ENCODE results near the gene AK9.

AK9 gene

DNA sequence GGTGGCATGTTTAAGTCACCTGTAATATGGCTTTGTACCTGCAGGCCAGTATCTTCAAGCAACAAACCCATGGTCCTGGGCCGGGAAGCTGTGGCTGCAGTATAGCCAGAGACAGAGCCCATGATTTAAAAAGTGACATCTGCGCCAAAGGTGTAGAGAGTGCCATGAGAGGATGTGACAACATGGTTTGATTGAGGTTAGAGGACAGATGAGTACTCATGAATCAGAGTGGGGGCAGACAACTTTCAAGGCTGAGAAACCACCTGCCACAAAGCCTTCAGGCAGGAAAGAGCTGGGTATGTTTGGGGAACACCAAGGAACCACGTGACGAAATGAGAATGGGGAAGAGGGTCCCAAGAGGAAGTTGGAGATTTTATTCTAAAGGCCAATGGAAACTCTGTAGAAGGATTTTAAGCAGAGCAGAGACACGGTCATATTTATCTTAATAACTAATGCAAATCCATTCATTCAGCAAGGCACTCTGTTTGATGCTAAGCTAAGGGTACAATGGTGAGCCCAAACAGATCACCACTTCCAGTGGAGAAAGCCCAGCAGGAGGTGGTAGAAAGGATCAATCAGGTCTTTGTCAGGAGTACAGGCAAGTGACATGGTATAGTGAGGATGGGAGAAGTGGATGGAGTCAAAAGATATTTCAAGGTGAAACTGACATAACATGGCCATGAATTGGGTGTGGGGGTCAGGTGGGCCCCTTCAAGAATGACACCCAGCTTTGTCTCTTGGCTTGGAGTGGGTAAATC lies 232.0 kb downstream of the AK9 start:
- DNase-seq = peak in 1 of 2 donors; percentile 20
- H3K4me3 ChIP-seq (ENCODE audit: low read depth, low read length) = no peak overlapping the region
- H3K79me1 ChIP-seq (ENCODE audit: low read length) = peaks cover 9% of the 10 kb centered on the region
- H2BK12ac ChIP-seq (ENCODE audit: low read length) = no peak overlapping the region
- H3K9me3 ChIP-seq (ENCODE audit: insufficient read depth, low read depth, low read length) = peaks cover 1% of the 10 kb centered on the region
- H3K14ac ChIP-seq (ENCODE audit: low read length) = no peak overlapping the region
- H4K91ac ChIP-seq (ENCODE audit: low read depth, low read length) = no peak overlapping the region
- peaks cover 1 to 4% of the 10 kb centered on the region in 2 experiments for H3K36me3 ChIP-seq (ENCODE audit: control insufficient read depth in 1 of 2, insufficient read depth in 2 of 2, low read length in 2 of 2)
- H3K23ac ChIP-seq (ENCODE audit: low read length) = no peak overlapping the region
- no peak overlapping the region for H3K4ac ChIP-seq (ENCODE audit: low read depth, low read length)
- H4K12ac ChIP-seq (ENCODE audit: low read depth, low read length) = no peak overlapping the region
- H3K9ac ChIP-seq (ENCODE audit: low read length) = no peak overlapping the region
- WGBS (ENCODE audit: extremely low coverage, insufficient coverage, insufficient read length) = no CpG with 5 or more reads among the region's 5 CpGs
- H3K79me2 ChIP-seq (ENCODE audit: control insufficient read depth, insufficient read depth, low read length, poor library complexity) = peaks cover 7% of the 10 kb centered on the region
- no peak overlapping the region for H3K18ac ChIP-seq (ENCODE audit: low read length)
- H3K4me2 ChIP-seq (ENCODE audit: low read length) = no peak overlapping the region
- H3K4me1 ChIP-seq (ENCODE audit: control insufficient read depth in 1 of 2, insufficient read depth in 2 of 2, low read length in 2 of 2) = peaks cover 5 to 9% of the 10 kb centered on the region in 2 experiments
- H2AK5ac ChIP-seq (ENCODE audit: low read length) = no peak overlapping the region
- no peak overlapping the region for H3K27ac ChIP-seq (ENCODE audit: low read depth, low read length)
- no peak overlapping the region for H4K8ac ChIP-seq (ENCODE audit: low read depth, low read length)
- no peaks in the 10 kb centered on the region for H3K27me3 ChIP-seq (ENCODE audit: insufficient read depth, low read length)
- H2BK120ac ChIP-seq (ENCODE audit: insufficient read depth, low read length, poor library complexity) = no peak overlapping the region
- H2BK5ac ChIP-seq (ENCODE audit: low read depth, low read length, poor library complexity) = no peak overlapping the region
- no peak overlapping the region for H2AFZ ChIP-seq (ENCODE audit: insufficient read depth, low read length, poor library complexity)

DNA sequence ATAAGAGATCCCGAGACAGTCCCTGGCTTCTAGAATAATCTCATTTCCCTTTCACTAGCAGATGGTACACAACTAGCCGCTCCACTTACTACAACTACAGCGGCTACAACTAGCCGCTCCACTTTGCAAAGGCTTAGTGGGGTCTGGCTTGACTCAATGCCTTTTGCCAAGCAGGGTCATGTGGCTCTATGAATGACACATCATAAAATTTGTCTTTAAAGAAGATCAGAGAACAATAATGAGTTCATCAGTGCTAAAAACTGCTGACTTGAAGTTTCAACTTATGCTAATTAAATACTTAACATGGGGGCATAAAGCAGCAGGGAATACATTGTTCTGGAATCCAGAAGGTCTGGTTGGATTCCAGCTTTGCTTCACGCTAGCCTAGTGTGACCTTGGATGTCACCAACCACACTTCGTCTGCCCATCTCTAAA lies 233.4 kb downstream of the AK9 start:
- DNase-seq = peak in 1 of 2 donors; percentile 66
- no CpG with 5 or more reads among the region's 6 CpGs for WGBS (ENCODE audit: extremely low coverage, insufficient coverage, insufficient read length)
- Histone ChIP-seq H4K91ac (ENCODE audit: low read depth, low read length) (no peak overlapping the region), H3K79me1 (ENCODE audit: low read length) (peaks cover 9% of the 10 kb centered on the region), H3K4me3 (ENCODE audit: low read depth, low read length) (no peak overlapping the region), H3K14ac (ENCODE audit: low read length) (no peak overlapping the region), H3K9me3 (ENCODE audit: insufficient read depth, low read depth, low read length) (peaks cover 1% of the 10 kb centered on the region), H3K4ac (ENCODE audit: low read depth, low read length) (no peak overlapping the region), H2BK12ac (ENCODE audit: low read length) (no peak overlapping the region), H3K4me2 (ENCODE audit: low read length) (no peak overlapping the region), H2AK5ac (ENCODE audit: low read length) (no peak overlapping the region), H3K27ac (ENCODE audit: low read depth, low read length) (no peak overlapping the region), H2BK120ac (ENCODE audit: insufficient read depth, low read length, poor library complexity) (no peak overlapping the region), H3K9ac (ENCODE audit: low read length) (no peak overlapping the region), H3K27me3 (ENCODE audit: insufficient read depth, low read length) (no peaks in the 10 kb centered on the region), H3K36me3 (ENCODE audit: control insufficient read depth in 1 of 2, insufficient read depth in 2 of 2, low read length in 2 of 2) (peaks cover 10 to 11% of the 10 kb centered on the region in 2 experiments), H3K23ac (ENCODE audit: low read length) (no peak overlapping the region), H3K4me1 (ENCODE audit: control insufficient read depth in 1 of 2, insufficient read depth in 2 of 2, low read length in 2 of 2) (peaks cover 5 to 9% of the 10 kb centered on the region in 2 experiments), H4K8ac (ENCODE audit: low read depth, low read length) (no peak overlapping the region), H4K12ac (ENCODE audit: low read depth, low read length) (no peak overlapping the region), H2BK5ac (ENCODE audit: low read depth, low read length, poor library complexity) (no peak overlapping the region), H3K18ac (ENCODE audit: low read length) (no peak overlapping the region), H3K79me2 (ENCODE audit: control insufficient read depth, insufficient read depth, low read length, poor library complexity) (peaks cover 7% of the 10 kb centered on the region), H2AFZ (ENCODE audit: insufficient read depth, low read length, poor library complexity) (no peak overlapping the region)

DNA sequence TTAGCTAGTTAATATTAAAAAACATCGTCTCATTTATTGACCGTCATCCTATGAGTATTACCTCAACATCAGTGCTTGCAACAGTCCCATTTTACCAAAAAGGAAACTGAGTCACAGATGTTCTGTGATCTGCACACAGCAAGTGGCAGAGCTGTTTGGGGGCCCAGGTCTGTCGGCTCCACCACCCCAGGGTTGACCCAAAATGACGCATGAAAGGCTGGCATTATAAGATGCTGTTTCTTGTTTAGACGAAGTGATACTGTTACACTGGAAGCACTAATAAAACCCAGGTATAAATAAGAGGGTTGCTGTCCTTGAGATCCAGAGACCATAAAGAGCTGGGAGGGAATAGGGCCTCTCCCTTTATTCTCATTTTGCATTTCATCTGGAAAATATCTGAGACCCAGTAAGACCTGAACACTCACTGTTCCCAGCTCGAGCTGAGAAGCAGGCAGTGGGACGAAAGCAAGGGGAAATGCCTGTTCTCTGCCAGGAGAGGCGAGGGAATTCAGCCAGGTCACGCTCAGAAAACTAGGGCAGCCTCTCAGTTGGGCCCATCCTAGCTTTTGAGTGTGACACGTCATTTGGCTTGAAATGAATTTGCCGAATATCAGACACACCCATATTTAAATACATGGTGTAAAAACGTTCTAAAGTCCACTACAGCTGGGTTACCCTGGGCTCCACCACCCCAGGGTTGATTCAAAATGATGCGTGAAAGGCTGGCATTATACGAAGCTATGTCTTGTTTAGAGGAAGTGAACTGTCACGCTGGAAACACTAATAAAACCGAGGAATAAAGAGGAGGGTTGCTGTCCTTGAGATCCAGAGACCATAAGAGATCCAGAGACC lies 234.1 kb downstream of the AK9 start:
- Histone ChIP-seq H2BK5ac (ENCODE audit: low read depth, low read length, poor library complexity) (no peak overlapping the region), H3K79me1 (ENCODE audit: low read length) (peaks cover 9% of the 10 kb centered on the region), H4K12ac (ENCODE audit: low read depth, low read length) (no peak overlapping the region), H3K36me3 (ENCODE audit: control insufficient read depth in 1 of 2, insufficient read depth in 2 of 2, low read length in 2 of 2) (peaks cover 14 to 17% of the 10 kb centered on the region in 2 experiments), H4K91ac (ENCODE audit: low read depth, low read length) (no peak overlapping the region), H3K4me1 (ENCODE audit: control insufficient read depth in 1 of 2, insufficient read depth in 2 of 2, low read length in 2 of 2) (peaks cover 5 to 9% of the 10 kb centered on the region in 2 experiments), H3K79me2 (ENCODE audit: control insufficient read depth, insufficient read depth, low read length, poor library complexity) (peaks cover 7% of the 10 kb centered on the region), H3K27ac (ENCODE audit: low read depth, low read length) (no peak overlapping the region), H3K9ac (ENCODE audit: low read length) (no peak overlapping the region), H3K14ac (ENCODE audit: low read length) (no peak overlapping the region), H2AFZ (ENCODE audit: insufficient read depth, low read length, poor library complexity) (no peak overlapping the region), H3K23ac (ENCODE audit: low read length) (no peak overlapping the region), H2BK120ac (ENCODE audit: insufficient read depth, low read length, poor library complexity) (no peak overlapping the region), H3K4me3 (ENCODE audit: low read depth, low read length) (no peak overlapping the region), H4K8ac (ENCODE audit: low read depth, low read length) (no peak overlapping the region), H3K4ac (ENCODE audit: low read depth, low read length) (no peak overlapping the region), H3K4me2 (ENCODE audit: low read length) (peak overlapping the region; percentile 98), H3K27me3 (ENCODE audit: insufficient read depth, low read length) (no peaks in the 10 kb centered on the region), H2BK12ac (ENCODE audit: low read length) (no peak overlapping the region), H2AK5ac (ENCODE audit: low read length) (no peak overlapping the region), H3K9me3 (ENCODE audit: insufficient read depth, low read depth, low read length) (peaks cover 1% of the 10 kb centered on the region), H3K18ac (ENCODE audit: low read length) (no peak overlapping the region)
- no CpG with 5 or more reads among the region's 16 CpGs for WGBS (ENCODE audit: extremely low coverage, insufficient coverage, insufficient read length)
- DNase-seq = peak in 1 of 2 donors; percentile 27

DNA sequence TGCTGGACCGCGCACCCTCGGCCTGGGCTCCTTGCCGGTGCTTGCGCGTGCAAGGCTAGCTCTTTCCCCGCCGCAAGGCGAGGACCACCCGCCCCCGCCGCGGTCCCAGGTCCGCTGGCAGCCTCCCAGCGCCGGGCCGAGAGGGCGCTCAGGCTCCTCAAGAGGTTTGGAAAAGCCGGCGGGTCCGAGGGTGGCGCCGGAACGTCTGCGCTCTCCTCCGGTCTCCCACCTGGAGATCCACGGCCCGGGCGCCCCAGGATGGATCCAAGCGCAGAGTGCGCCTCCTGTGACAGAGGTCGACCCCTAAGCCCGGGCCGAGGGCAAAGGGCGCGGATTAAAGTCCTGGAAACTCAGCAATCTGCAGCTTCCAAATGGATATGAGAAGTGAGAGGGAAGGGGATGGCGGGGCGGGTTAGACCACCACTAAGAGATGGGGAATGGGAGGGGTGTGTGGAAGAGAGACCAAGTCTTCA lies 234.9 kb downstream of the AK9 start:
- Histone ChIP-seq H3K9me3 (ENCODE audit: insufficient read depth, low read depth, low read length) (peaks cover 1% of the 10 kb centered on the region), H3K36me3 (ENCODE audit: control insufficient read depth in 1 of 2, insufficient read depth in 2 of 2, low read length in 2 of 2) (peaks cover 21 to 22% of the 10 kb centered on the region in 2 experiments), H3K79me2 (ENCODE audit: control insufficient read depth, insufficient read depth, low read length, poor library complexity) (peaks cover 7% of the 10 kb centered on the region), H3K14ac (ENCODE audit: low read length) (peak overlapping the region; percentile 53), H3K4me1 (ENCODE audit: control insufficient read depth in 1 of 2, insufficient read depth in 2 of 2, low read length in 2 of 2) (peaks cover 5 to 9% of the 10 kb centered on the region in 2 experiments), H2AK5ac (ENCODE audit: low read length) (peak overlapping the region; percentile 75), H3K9ac (ENCODE audit: low read length) (peak overlapping the region; percentile 80), H3K4me2 (ENCODE audit: low read length) (peak overlapping the region; percentile 98), H3K4me3 (ENCODE audit: low read depth, low read length) (peak overlapping the region; percentile 79), H3K23ac (ENCODE audit: low read length) (no peak overlapping the region), H2BK12ac (ENCODE audit: low read length) (no peak overlapping the region), H2AFZ (ENCODE audit: insufficient read depth, low read length, poor library complexity) (peak overlapping the region; percentile 79), H3K18ac (ENCODE audit: low read length) (peak overlapping the region; percentile 86), H2BK120ac (ENCODE audit: insufficient read depth, low read length, poor library complexity) (peak overlapping the region; percentile 40), H4K8ac (ENCODE audit: low read depth, low read length) (peak overlapping the region; percentile 79), H3K27me3 (ENCODE audit: insufficient read depth, low read length) (no peaks in the 10 kb centered on the region), H3K4ac (ENCODE audit: low read depth, low read length) (peak overlapping the region; percentile 47), H4K91ac (ENCODE audit: low read depth, low read length) (peak overlapping the region; percentile 60), H4K12ac (ENCODE audit: low read depth, low read length) (peak overlapping the region; percentile 78), H3K79me1 (ENCODE audit: low read length) (peaks cover 9% of the 10 kb centered on the region), H2BK5ac (ENCODE audit: low read depth, low read length, poor library complexity) (peak overlapping the region; percentile 6), H3K27ac (ENCODE audit: low read depth, low read length) (peak overlapping the region; percentile 10)
- WGBS (ENCODE audit: extremely low coverage, insufficient coverage, insufficient read length) = no CpG with 5 or more reads among the region's 38 CpGs
- DNase-seq = no peak

Measured in trophoblast cell (in vitro differentiated cells and primary cell).